IPS-20b (cell line): Measurements from ENCODE around the gene GREB1L.
"Not testable (repeated sequence)": the region's sequence is repeated elsewhere in the genome, so short reads cannot be mapped to it uniquely, and the experiment has no call there.

Source experiments
- H3K27ac ChIP-seq: one replicate; pipeline ENCODE4 v1.5.1; 2013; ENCODE audit warnings: low read length
- H3K27me3 ChIP-seq: 2 replicates; pipeline ENCODE4 v1.6.1; 2013; ENCODE audit warnings: mild to moderate bottlenecking, low read length, inconsistent platforms; ENCODE audit not compliant: insufficient read depth
- H3K36me3 ChIP-seq: 2 replicates; pipeline ENCODE4 v1.6.1; 2013; ENCODE audit warnings: low read depth, mild to moderate bottlenecking, inconsistent platforms, low read length, moderate library complexity; ENCODE audit not compliant: insufficient read depth
- H3K4me1 ChIP-seq: 2 replicates; pipeline ENCODE4 v1.6.1; 2013; ENCODE audit warnings: mild to moderate bottlenecking, control low read depth, inconsistent platforms, low read length, moderate library complexity; ENCODE audit not compliant: insufficient read depth
- H3K4me3 ChIP-seq: 2 replicates; pipeline ENCODE4 v1.5.1; 2013; ENCODE audit warnings: mild to moderate bottlenecking, low read length, inconsistent platforms
- H3K9ac ChIP-seq: 2 replicates; pipeline ENCODE4 v1.6.1; 2013; ENCODE audit warnings: low read depth, mild to moderate bottlenecking, inconsistent platforms, low read length, moderate library complexity
- H3K9me3 ChIP-seq: 2 replicates; pipeline ENCODE4 v1.6.1; 2013; ENCODE audit warnings: mild to moderate bottlenecking, low read depth, low read length, inconsistent platforms; ENCODE audit not compliant: insufficient read depth

GREB1L gene

GRCh38 chr18:21369597-21369996 lies 127.6 kb downstream of the GREB1L start:
- H3K4me1 ChIP-seq: peaks cover 33% of the 10 kb centered on the region; the same call in 1 of the 2 replicates
- H3K9ac ChIP-seq, H3K9me3 ChIP-seq, H3K27ac ChIP-seq, H3K27me3 ChIP-seq, H3K36me3 ChIP-seq, H3K4me3 ChIP-seq: not testable (repeated sequence)

DNA sequence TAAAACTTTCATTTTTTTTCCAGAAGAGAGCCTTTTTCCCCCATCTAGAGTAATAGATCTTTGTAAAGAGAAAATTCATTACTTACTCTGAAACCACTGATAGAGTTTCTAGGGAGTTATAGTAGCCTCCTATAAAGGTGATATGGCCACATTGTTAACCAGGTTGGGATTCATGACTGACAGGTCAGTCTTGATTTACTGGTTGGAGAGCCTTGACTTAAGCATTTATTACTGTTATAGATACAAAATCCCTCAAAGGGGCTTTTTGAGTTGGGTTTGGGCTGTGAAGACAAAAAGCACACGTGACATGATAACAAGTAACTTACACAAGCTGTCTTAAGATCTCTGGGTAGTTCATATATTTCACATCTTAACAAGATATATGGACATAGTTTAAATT lies 141.0 kb downstream of the GREB1L start:
- no peak overlapping the region for H3K9ac ChIP-seq
- no peaks in the 10 kb centered on the region for H3K9me3 ChIP-seq
- H3K27ac ChIP-seq: no peak overlapping the region
- no peak overlapping the region for H3K4me3 ChIP-seq
- H3K27me3 ChIP-seq: peaks cover 70% of the 10 kb centered on the region
- peaks cover 5% of the 10 kb centered on the region; the same call in 1 of the 2 replicates for H3K4me1 ChIP-seq
- H3K36me3 ChIP-seq: no peaks in the 10 kb centered on the region

- H3K4me3 ChIP-seq: peak overlapping the region; percentile 23; the same call in 1 of the 2 replicates
- peaks cover 92% of the 10 kb centered on the region for H3K27me3 ChIP-seq
- no peak overlapping the region for H3K27ac ChIP-seq
- H3K9me3 ChIP-seq: no peaks in the 10 kb centered on the region
- H3K9ac ChIP-seq: no peak overlapping the region
- no peaks in the 10 kb centered on the region for H3K36me3 ChIP-seq
- H3K4me1 ChIP-seq: peaks cover 5% of the 10 kb centered on the region; the same call in 1 of the 2 replicates
Observed at GRCh38 chr18:21386523-21387240, 144.7 kb downstream of the GREB1L start.

DNA sequence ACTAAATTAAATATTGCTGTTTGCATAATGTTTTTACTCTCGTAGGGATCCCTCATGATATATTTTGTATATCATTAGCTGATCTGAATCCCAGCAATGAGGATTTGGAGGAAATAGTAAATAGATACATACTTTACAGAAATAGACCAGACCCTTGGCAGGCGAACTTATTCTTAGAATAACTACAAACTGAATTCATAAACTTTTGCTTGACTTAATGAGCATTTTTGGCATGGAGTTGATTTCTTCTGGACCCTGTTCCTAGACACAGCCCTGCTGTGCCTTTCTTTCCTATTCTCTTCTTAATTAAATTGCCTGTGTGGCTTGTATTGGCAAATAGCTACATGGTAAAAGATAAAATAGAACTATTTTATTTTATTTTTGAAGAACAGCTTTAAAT lies 145.9 kb downstream of the GREB1L start:
- Histone ChIP-seq H3K36me3 (no peaks in the 10 kb centered on the region), H3K9ac (no peak overlapping the region), H3K9me3 (no peaks in the 10 kb centered on the region), H3K27ac (no peak overlapping the region), H3K4me3 (no peak overlapping the region), H3K4me1 (peaks cover 5% of the 10 kb centered on the region; the same call in 1 of the 2 replicates), H3K27me3 (peaks cover 81% of the 10 kb centered on the region)

- Histone ChIP-seq H3K9ac (no peak overlapping the region), H3K9me3 (no peaks in the 10 kb centered on the region), H3K27ac (no peak overlapping the region), H3K27me3 (peaks cover 79% of the 10 kb centered on the region), H3K4me3 (no peak overlapping the region), H3K36me3 (no peaks in the 10 kb centered on the region), H3K4me1 (peaks cover 5% of the 10 kb centered on the region; the same call in 1 of the 2 replicates)
Observed at GRCh38 chr18:21389283-21389682, 147.3 kb downstream of the GREB1L start.

DNA sequence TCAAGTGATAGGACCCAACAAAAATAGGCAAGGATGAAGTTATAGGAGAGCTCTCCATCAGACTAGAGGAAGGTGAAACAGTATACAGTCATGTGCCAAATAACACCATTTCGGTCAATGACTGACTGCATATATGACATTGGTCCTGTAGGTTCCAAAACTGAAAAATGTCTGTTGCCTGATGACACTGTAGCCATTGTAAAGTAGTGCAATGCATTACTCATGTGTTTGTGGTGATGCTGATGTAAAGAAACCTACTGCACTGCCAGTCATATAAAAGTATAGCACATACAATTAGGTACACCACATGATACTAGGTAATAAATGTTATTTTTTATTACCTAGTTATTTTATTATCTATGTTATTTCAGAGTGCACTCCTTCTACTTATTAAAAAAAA lies 147.9 kb downstream of the GREB1L start:
- no peaks in the 10 kb centered on the region for H3K36me3 ChIP-seq
- no peaks in the 10 kb centered on the region for H3K9me3 ChIP-seq
- no peak overlapping the region for H3K27ac ChIP-seq
- no peak overlapping the region for H3K9ac ChIP-seq
- no peak overlapping the region for H3K4me3 ChIP-seq
- H3K27me3 ChIP-seq: peaks cover 77% of the 10 kb centered on the region
- H3K4me1 ChIP-seq: peaks cover 5% of the 10 kb centered on the region; the same call in 1 of the 2 replicates

DNA sequence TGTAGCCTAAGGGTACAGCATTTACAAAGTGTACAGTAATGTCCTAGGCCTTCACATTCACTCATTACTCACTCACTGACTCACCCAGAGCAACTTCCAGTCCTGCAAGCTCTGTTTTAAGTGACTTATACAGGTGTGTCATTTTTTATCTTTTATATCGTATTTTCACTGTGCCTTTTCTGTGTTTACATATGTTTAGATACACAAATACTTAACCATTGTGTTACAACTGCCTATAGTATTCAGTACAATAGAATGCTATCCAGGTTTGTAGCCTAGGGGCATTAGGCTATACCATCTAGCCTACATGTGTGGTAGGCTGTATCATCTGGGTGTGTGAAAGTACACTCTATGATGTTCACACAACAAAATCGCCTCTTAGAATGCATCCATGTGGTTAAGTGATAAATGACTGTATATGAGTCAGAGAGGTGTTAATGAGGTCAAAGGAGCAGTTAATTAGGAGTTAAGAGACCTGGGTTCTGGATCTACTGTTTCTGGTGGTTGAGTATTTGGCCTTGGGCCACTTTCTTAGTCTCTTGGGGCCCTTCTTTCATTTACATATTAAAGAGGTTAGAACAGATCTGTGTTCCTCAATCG lies 149.1 kb downstream of the GREB1L start:
- Histone ChIP-seq H3K27ac (no peak overlapping the region), H3K36me3 (no peaks in the 10 kb centered on the region), H3K4me3 (no peak overlapping the region), H3K4me1 (peaks cover 5% of the 10 kb centered on the region; the same call in 1 of the 2 replicates), H3K9me3 (no peaks in the 10 kb centered on the region), H3K9ac (no peak overlapping the region), H3K27me3 (peaks cover 65% of the 10 kb centered on the region)

DNA sequence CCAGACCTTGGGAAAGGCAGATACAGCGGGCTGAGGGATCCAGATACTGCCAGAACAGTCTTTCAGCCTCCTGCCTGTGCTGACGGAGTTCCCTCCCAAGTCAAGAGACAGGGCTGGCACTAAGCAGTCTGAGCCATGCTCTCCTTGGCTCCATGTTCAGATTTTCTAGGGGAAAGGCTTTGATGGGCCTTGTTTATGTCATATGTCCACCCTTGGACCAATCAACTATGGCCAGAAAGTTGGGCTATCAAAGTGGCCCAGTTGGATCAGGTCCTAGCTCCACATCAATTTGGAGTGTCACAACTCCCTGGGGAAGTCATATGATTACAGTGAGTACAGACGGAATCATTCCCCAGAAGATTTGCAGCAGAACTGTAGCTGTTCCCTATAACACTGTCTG lies 152.0 kb downstream of the GREB1L start:
- no peak overlapping the region for H3K27ac ChIP-seq
- H3K4me3 ChIP-seq: no peak overlapping the region
- H3K27me3 ChIP-seq: peaks cover 46% of the 10 kb centered on the region
- no peaks in the 10 kb centered on the region for H3K36me3 ChIP-seq
- no peak overlapping the region for H3K9ac ChIP-seq
- H3K4me1 ChIP-seq: no peaks in the 10 kb centered on the region
- H3K9me3 ChIP-seq: no peaks in the 10 kb centered on the region

GRCh38 chr18:21398121-21398520 lies 156.1 kb downstream of the GREB1L start:
- H3K36me3 ChIP-seq: no peaks in the 10 kb centered on the region
- H3K27ac ChIP-seq: no peak overlapping the region
- H3K9ac ChIP-seq: no peak overlapping the region
- H3K27me3 ChIP-seq: peaks cover 43% of the 10 kb centered on the region
- H3K9me3 ChIP-seq: no peaks in the 10 kb centered on the region
- no peaks in the 10 kb centered on the region for H3K4me1 ChIP-seq
- no peak overlapping the region for H3K4me3 ChIP-seq

DNA sequence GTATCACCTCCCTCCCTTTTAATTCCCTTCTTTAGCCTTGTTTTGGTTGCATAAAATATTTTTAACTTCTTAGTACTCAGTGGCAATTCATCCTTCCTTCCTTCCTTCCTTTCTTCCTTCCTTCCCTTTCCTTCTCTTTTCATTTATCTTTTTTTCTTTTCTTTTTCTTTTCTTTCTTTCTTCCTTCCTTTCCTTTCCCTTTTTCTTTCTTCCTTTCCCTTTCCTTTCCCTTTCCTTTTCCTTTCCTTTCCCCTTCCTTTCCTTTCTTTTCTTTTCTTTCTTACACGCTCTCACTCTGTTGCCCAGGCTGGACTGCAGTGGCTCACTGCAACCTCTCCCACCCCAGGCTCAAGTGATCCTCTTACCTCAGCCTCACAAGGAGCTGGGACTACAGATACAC lies 160.2 kb downstream of the GREB1L start:
- Histone ChIP-seq H3K27me3 (peaks cover 41% of the 10 kb centered on the region), H3K9ac (no peak overlapping the region), H3K4me3 (no peak overlapping the region), H3K27ac (no peak overlapping the region), H3K36me3 (no peaks in the 10 kb centered on the region), H3K9me3 (no peaks in the 10 kb centered on the region), H3K4me1 (no peaks in the 10 kb centered on the region)

GRCh38 chr18:21404426-21404825 lies 162.4 kb downstream of the GREB1L start:
- peaks cover 33% of the 10 kb centered on the region for H3K27me3 ChIP-seq
- H3K27ac ChIP-seq: no peak overlapping the region
- H3K9ac ChIP-seq: no peak overlapping the region
- H3K4me1 ChIP-seq: no peaks in the 10 kb centered on the region
- H3K4me3 ChIP-seq: no peak overlapping the region
- no peaks in the 10 kb centered on the region for H3K36me3 ChIP-seq
- H3K9me3 ChIP-seq: no peaks in the 10 kb centered on the region

DNA sequence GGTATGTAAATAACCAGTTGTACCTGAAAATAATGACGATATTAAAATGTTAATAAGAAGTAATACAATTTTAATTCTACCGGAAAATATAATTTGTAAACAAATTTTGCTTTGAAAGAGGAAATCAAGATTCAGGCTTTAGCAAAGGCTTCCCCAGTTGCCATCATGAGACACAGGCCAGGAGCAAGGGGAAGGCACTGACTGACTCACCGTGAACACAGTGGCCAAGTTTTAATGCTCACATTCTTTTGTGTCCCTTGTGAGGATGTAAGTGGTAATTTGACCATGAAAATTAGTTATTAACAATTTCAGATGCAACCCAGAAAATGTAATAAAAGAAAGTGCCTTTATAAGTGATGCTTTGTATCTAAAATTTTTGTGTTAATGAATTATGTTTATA lies 164.1 kb downstream of the GREB1L start:
- Histone ChIP-seq H3K27me3 (peaks cover 21% of the 10 kb centered on the region), H3K4me1 (no peaks in the 10 kb centered on the region), H3K36me3 (no peaks in the 10 kb centered on the region), H3K9ac (no peak overlapping the region), H3K9me3 (no peaks in the 10 kb centered on the region), H3K4me3 (no peak overlapping the region), H3K27ac (no peak overlapping the region)
